ENCODE measurements around the gene PLCD3.

The PLCD3 gene, protein sequence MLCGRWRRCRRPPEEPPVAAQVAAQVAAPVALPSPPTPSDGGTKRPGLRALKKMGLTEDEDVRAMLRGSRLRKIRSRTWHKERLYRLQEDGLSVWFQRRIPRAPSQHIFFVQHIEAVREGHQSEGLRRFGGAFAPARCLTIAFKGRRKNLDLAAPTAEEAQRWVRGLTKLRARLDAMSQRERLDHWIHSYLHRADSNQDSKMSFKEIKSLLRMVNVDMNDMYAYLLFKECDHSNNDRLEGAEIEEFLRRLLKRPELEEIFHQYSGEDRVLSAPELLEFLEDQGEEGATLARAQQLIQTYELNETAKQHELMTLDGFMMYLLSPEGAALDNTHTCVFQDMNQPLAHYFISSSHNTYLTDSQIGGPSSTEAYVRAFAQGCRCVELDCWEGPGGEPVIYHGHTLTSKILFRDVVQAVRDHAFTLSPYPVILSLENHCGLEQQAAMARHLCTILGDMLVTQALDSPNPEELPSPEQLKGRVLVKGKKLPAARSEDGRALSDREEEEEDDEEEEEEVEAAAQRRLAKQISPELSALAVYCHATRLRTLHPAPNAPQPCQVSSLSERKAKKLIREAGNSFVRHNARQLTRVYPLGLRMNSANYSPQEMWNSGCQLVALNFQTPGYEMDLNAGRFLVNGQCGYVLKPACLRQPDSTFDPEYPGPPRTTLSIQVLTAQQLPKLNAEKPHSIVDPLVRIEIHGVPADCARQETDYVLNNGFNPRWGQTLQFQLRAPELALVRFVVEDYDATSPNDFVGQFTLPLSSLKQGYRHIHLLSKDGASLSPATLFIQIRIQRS

DNA sequence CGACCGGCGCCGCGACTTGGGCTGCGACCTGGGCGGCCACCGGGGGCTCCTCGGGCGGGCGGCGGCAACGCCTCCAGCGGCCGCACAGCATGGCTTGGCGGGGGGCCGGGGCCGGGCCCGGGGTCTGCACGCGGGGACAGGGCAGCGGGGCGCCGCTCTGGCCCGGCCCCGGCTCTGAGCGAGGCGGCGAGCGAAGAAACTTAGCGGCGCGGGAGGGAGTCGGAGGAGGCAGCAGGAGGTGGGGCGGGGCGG, at the start of gene PLCD3:
TSS of gene PLCD3 (minus strand) at position 196 of the 252 bp plus-strand sequence. CDS start at position 91, 105 bp downstream.
- no peak for DNase-seq (ENCODE audit: low read depth in 1 of 2, low spot score in 1 of 2)

DNA sequence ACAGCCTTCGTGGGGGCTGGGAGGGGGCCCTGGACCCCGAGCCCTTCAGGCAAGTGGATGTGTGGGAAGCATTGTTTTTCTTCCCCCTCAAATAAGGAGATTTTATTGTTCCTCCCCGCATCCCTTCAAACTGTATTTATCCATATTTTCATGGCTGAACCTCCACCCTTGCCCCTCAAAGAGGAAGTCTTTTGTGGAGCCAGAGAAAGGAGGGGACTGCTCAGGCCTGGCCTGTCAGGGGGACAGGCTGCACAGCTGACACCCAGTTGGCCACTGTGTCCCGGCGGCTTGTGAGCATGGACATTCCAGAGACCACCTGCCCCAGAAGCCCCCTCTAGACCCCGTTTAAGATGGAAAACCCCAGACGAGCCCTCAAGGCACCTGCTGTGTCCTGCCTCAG, 45.2 kb upstream of the PLCD3 start:
- DNase-seq (ENCODE audit: low read depth in 1 of 2, low spot score in 1 of 2), result no peak

DNA sequence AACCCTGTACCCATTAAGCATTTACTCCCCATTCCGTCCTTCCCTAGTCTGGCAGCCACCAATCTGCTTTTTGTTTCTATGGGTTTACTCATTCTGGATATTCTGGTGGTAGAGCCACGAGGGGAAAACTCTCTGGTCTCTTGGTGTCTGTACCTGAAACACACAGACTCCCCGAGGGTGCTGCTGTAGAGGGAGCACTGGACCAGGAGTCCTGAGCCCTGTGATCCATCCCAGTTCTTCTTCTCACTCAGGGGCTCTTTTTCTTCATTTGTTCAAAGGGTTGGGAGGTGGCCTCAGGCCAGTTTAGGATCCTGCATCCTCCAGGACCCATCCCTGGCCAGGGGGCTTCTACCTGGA, 43.4 kb upstream of the PLCD3 start:
- no peak for DNase-seq (ENCODE audit: low read depth in 1 of 2, low spot score in 1 of 2)

DNA sequence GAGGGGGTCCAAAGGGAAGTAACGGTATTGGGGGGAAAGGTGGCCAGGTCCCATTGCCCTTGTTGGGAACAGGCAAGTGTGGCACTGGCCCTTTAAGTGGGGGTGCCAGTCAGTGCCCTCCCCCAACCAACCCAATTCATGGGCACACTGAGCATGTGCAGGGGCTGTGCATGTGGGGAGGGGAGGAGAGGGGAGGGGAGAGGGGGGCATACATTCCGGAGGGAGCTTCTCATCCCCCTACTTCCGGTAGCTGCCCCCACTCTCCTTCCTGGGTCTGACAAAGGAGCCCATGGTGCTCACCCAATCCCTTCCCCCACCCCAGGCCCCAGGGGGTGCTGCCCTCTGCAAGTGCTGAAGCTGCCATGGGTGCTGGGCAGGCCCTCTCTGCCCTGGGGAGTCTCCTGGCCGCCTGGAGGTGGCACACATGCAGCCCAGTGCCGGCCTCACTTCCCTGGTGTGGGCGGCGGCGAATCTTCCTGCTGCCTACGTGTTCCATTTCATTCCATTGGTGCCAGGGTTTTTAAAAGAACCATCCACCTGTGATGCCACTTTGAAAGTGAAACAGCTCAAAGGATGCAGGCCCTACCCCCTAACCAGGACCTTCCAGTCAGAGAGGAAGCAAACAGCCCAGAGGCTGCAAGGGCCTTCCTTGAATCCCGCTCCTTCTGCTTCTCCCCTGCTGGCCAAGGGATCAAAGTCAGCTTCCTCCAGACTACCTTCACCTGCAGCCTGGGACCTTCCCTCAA, 40.4 kb upstream of the PLCD3 start:
- no peak for DNase-seq (ENCODE audit: low read depth in 1 of 2, low spot score in 1 of 2)

DNA sequence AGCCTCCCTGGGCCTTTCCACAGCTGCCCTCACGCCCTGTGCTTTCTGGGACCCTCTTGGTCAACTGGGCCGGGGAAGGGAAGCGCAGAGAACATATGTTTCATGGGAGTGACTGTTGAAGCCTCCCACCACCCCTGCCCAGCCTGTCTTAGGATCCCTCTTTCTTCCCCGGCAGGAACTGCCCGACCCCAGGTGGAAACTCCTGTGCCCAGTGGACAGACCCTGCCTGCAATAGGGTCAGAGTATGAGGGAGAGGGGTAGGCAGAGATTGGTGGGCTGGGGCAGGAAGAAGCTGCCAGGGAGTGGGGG, 39.9 kb upstream of the PLCD3 start:
- DNase-seq (ENCODE audit: low read depth in 1 of 2, low spot score in 1 of 2), result no peak

DNA sequence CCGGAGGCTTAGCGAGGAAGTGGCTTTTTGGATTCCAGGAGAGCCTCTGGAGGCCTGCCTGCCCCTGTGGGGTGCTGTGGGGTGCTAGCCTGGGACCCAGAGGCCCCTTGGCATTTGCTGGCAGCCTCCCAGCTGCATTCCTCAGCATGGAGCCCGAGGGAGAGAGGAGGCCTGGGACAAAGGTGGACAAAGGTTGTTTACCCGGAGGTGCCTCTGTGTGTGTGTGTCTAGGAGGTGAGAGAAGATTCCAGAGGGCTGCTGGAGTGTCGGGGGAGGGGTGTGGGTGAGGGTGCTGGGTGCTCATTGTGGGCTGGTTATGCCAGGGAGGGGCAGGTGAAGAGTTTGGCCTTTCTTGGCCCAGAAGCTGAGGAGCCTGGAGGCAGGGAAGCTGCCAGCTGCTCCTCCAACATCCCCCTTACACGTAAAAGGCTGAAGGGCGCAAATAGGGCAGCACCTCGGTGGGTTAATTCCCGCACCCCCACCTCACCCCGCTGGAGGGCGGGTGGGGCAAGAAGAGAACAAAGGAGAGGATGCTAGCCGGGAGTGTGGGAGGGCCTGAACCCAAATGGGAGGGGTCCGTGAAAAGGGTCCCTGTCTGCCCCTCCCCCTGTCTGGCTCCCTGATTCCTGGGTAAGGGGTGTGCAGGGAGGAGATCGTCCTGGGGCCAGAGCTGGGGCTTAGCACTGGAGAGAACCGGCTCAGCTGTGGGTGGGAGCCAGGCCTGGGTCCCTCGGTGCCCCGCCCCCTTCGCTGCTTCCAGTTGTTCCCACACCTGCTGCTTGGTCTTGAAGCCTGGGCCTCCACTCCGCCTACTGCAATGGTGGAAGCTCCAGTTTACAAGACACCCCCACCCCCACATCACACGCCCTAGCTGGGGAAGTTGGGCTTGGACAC, 39.3 kb upstream of the PLCD3 start:
- no peak for DNase-seq (ENCODE audit: low read depth in 1 of 2, low spot score in 1 of 2)

DNA sequence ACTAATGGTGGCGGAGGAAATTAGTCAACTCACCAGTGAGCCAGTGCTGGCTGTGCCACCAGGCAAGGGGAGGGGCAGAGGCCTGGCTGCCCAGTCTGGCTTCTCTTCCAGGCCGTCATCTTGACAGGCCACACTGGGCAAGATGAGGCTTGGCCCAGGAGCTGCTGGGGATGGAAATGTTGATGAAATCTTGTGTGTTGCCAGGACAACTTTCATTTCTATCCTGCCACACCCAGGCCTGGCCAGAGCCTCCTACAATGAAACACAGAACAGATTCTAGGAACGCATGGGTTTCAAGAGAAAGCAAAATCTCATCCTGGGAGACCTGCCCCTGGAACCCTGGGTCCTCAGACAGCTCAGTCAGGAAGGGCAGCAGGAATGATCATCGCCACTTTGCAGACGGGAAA, 38.6 kb upstream of the PLCD3 start:
- DNase-seq (ENCODE audit: low read depth in 1 of 2, low spot score in 1 of 2), result no peak

DNA sequence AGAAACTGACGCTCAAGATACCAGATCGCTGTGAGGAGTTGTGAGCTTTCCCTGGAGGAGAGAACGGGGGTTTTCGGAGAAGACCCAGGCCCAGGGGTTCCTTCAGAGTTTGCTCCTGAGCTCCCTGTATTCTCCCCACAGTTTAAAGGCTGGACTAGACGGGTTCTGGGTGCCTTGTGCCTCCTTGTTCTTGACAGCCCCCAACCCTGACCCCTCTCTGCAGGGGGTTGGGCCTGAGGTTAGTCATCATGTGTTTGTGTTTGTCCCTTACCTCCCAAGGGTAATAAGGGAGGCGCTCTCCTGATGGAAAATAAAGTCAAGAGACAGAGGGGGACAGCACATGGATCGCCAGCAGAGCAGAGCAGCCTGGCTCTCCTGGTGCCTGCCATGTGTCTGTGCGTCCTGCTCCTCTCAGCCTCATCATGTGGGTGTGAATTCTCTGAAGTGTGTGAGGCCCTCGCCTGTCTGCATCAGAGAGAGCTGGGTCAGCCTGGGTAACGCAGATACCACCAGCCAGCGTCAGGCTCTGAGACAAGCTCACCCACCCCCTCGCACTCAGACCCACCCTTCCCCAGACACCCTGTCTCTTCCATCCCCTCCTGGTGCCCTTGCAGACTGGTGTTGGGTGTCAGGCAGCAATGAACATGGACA, 38.1 kb upstream of the PLCD3 start:
- no peak for DNase-seq (ENCODE audit: low read depth in 1 of 2, low spot score in 1 of 2)

DNA sequence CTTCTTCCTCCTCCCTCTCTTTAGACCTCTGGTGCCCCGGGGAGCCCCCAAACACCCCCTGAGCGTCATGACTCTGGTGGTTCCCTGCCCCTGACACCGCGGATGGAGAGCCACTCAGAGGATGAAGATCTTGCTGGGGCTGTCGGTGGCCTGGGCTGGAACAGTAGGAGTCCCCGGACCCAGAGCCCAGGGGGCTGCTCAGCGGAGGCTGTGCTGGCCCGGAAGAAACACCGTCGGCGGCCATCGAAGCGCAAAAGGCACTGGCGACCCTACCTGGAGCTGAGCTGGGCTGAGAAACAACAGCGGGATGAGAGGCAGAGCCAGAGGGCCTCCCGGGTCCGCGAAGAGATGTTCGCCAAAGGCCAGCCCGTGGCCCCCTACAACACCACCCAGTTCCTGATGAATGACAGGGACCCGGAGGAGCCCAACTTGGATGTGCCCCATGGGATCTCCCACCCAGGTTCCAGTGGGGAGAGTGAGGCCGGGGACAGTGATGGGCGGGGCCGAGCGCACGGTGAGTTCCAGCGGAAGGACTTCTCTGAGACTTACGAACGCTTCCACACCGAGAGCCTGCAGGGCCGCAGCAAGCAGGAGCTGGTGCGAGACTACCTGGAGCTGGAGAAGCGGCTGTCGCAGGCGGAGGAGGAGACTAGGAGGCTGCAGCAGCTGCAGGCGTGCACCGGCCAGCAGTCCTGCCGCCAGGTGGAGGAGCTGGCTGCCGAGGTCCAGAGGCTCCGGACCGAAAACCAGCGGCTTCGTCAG, 36.9 kb upstream of the PLCD3 start:
- no peak for DNase-seq (ENCODE audit: low read depth in 1 of 2, low spot score in 1 of 2)

DNA sequence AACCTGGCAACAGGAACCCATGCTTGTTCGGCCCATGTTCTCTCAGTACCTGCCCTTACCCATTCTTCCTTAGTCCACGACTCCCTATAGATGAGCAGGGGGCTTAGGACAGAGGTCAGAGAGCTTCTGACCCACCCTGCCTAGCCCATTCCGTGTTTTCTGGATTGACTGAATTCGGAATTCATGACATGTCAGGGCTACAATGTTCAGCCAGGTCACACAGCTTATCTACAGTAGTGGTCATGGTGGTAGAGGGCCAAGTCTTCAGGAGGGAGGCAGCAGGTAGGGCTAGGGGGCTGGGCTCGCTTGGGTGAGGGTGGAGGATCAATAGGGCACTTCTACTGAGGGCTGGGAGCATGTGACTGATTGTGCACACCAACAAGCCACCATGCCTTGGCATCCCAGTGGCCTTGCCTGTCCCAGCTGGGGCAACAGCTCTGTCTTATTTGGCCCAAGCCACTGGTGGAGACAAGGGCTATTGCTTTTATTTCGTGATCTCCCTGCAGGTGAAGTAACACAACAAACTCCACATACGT, 32.5 kb upstream of the PLCD3 start:
- DNase-seq (ENCODE audit: low read depth in 1 of 2, low spot score in 1 of 2), result no peak

DNA sequence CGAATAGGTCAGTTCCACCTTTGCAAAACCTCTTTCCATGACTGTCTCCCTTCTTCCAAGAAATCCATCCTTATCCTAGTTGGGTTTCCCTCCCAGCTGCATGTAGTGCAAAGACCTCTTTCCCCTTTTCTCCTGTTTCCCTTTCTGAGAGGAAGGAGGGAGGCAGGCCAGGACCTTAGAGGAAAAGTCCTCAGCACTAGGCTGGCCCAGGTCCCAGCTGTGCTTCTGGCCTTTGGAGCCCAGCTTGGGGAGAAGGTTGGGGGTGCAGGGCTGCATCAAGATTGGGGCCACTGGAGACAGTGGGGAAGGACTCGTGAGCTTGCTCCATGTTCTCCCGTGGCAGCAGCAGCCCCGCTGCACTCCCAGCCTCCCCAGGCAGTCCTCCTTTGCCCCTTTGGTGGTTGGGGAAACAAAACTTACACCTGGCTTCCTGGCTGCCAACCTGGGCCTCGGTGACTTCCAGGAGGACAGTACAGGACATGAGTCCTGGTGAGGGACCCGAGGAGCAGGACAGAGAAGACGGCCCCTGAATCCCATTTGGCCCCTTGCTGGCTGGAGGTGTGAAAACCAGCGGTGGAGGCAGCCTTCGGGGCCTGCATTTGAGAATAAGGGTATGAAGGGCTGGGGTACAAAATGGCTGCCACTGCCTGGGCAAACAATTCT, 29.8 kb upstream of the PLCD3 start:
- DNase-seq (ENCODE audit: low read depth in 1 of 2, low spot score in 1 of 2), result no peak

DNA sequence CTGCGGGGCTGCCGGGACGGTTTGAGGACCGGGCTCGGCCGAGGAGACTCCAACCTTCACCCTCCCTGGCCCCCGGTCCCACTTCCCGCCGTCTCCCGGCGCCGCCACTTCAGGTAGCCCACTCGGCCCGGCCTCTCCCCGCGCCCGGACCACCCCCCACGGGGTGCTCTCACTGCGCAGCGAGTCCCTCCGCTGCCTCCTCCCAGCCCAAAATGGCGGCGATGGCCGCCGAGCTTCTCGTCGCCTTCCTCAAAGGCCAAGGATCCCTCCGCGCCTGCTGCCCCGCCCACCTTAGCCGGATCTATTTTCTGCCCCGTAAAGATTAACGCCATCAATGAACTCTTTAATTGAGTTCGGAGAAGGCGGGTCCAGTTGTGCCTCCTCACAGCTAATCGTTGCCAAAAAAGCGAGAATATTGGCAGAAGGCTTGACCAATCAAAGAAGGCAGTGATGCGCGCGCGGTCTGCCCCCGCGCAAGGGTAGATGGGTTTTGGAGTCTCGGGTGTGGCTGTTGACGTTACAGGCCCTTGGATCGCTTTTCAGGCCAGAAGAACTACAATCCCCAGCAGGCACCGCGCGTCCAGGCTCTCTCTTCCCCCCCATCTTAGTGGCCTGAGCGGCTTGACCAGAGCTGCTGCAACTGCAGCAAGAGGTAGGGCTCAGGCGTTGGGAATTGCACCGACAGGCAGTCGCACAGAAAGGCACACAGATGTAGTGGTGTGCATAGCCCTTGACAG, 29.1 kb upstream of the PLCD3 start, which contains the start of gene HEXIM2:
TSS of gene HEXIM2 (plus strand) at position 588 of the 737 bp plus-strand sequence. CDS start 919 bp downstream, outside the sequence.
- DNase-seq (ENCODE audit: low read depth in 1 of 2, low spot score in 1 of 2), result peak; percentile 95 to 99

DNA sequence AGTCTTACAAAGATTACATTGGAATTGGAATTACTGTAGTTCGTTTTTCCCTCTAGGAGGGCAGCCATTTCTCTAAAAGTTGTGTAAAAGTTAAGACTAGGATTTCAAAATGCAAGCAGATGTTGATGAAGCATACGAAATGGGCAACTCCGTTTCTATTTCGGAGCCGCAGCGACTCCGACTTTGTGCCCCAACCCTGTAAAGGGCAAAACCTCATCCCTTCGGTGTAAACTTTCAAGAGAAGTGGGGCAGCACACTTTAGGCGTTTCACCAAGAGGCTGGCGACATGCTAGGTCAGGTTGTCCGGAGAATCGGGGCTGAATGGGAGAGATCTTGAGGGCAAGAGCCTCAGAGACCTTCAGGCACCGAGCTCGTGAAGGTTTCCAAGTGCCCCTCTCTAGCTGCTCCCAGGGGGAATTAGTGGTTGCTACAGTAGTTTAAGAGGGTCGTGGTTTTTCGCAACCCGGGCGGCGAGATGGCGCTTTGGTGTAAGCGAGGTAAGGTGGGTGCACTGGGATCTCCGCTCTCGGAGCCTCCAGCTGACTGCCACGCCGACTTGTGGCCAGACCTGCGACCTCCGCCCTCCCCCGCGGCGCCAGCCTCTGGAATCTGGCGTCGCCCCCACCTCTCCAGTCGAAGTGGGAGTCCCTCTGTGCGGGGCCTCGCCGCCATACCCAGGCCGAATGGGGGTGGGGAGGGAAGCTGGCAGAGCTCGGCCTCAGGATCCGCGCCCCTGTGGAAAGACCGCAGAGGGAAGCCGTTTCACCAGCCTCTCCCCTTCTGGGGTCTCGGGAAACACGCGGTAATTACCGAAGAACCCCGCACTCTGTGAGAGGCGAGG, 28.4 kb upstream of the PLCD3 start:
- peak; percentile 32 to 42 for DNase-seq (ENCODE audit: low read depth in 1 of 2, low spot score in 1 of 2)

DNA sequence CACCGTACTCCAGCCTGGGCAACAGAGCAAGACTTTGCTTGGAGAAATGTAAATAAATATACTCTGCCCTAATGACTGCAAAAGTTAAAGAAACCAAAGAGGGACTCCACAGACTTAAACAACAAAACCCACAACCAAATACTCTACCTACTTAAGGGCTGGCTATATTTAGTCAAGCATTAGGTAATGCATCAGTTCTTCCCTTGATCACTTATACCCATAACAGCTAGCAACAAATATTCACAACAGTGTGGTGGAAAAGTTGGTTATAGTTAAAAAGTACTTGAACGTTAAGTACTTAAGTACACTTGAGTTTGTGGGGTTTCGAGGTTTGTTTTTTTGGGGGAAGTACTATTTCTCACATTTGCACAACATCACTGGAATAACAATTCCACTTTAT, 23.9 kb upstream of the PLCD3 start:
- no peak for DNase-seq (ENCODE audit: low read depth in 1 of 2, low spot score in 1 of 2)

DNA sequence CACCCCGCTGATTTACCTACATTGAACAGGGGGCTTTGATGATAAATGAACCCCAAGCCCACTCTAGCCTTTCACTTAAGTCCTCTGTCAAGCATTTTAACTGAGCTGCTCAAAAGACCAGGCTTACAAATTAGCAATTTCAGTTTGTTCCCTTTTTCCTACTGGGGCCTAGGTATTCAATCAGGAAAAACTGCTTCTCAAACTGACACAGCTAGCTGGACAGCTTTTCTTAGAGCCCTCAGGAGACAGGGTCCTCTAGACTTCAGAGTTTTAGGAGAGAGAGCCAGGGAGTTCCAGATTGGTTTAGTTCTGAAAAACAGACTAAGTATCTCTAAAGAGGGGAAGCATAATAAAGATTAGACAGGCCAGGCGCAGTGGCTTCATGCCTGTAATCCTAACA, 23.2 kb upstream of the PLCD3 start:
- no peak for DNase-seq (ENCODE audit: low read depth in 1 of 2, low spot score in 1 of 2)

DNA sequence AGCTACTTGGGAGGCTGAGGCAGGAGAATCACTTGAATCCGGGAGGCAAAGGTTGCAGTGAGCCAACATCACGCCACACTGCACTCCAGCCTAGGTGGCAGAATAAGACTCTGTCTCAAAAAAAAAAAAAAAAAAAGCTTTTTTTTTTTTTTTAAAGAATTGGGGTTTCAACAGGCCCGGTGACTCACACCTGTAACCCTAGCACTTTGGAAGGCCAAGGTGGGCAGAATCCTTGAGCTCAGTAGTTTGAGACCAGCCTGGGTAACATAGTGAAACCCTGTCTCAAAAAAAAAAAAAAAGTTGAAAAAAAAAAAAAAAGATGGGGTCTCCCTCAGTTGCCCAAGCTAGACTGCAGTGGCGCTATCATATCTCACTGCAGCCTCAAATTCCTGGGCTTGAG, 22.7 kb upstream of the PLCD3 start:
- no peak for DNase-seq (ENCODE audit: low read depth in 1 of 2, low spot score in 1 of 2)

Measured in activated T-helper 1 cell treated with anti-CD3 and anti-CD28 coated beads, Interleukin-2, amount 50 U/mL, for 16 hours (primary cell).